Measurements from ENCODE around the gene UTP20. TPM values are rescaled to one million over a fixed set of nuclear protein-coding genes. Genes with fewer than 3 reads are reported as not detected.

UTP20 gene
- total RNA-seq = 10 to 100 TPM; 12.1 to 21.5 (median 14.6) TPM
- 1 to 10 TPM; 1.5 to 2.4 (median 1.7) TPM for polyA plus RNA-seq
- long read RNA-seq, donor 1, partial matches to known transcripts = 23 of 23 reads
- long read RNA-seq, donor 1, other reads (novel, unspliced or antisense) = 0 of 23 reads
- long read RNA-seq, donor 2, partial matches to known transcripts = 15 of 15 reads
- long read RNA-seq, donor 2, other reads (novel, unspliced or antisense) = 0 of 15 reads

GRCh38 chr12:101280006-101280505 is at the start of gene UTP20:
Gene UTP20 (plus strand): TSS chr12:101280105. CDS start chr12:101280283, 178 bp downstream.
- Histone ChIP-seq H3K27ac (peak within 1 kb of the TSS in 6 of 8 donors; percentile 45 to 67 (median 58)), H3K4me3 (peak within 1 kb of the TSS; percentile 91 to 100 (median 100)), H3K9me3 (no peaks in the 10 kb centered on the region), H3K4me1 (peaks cover 4 to 23% (median 15%) of the 10 kb centered on the region in 6 donors), H3K27me3 (replicated peaks in 1 of 7) (peaks cover 0 to 20% (median 0%) of the 10 kb centered on the region in 7 donors), H3K36me3 (peaks cover 0 to 36% (median 10%) of the 10 kb centered on the region in 6 donors)
- intact Hi-C loops (cut with DNase I; ENCODE audit: low total_unique reads) = no loop called here
- WGBS, 5 donors = 0% methylated on average over 23 to 34 of the region's 34 CpGs
- DNase-seq = peak; percentile 97
- TF ChIP-seq POLR2AphosphoS5 (IDR thresholded peaks at IDR 0.05) (peak; percentile 79 to 84 (median 84)), POLR2A (IDR thresholded peaks at IDR 0.05) (no peak)

- Histone ChIP-seq H3K27me3 (replicated peaks in 1 of 7) (peaks cover 0 to 27% (median 0%) of the 10 kb centered on the region in 7 donors), H3K4me3 (no peak overlapping the region), H3K9me3 (no peaks in the 10 kb centered on the region), H3K27ac (peak overlapping the region in 4 of 8 donors; percentile 5 to 40 (median 21)), H3K4me1 (peaks cover 0 to 4% (median 0%) of the 10 kb centered on the region in 6 donors), H3K36me3 (no peaks in the 10 kb centered on the region)
- TF ChIP-seq POLR2A (IDR thresholded peaks at IDR 0.05) (no peak), POLR2AphosphoS5 (IDR thresholded peaks at IDR 0.05) (no peak), CTCF (IDR thresholded peaks at IDR 0.05 in 8 of 11, conservative IDR thresholded peaks at IDR 0.05 in 3 of 11) (no peak)
- 44 to 67% (median 60%) methylated on average over 5 of the region's 5 CpGs for WGBS, 5 donors
- intact Hi-C loops (cut with DNase I; ENCODE audit: low total_unique reads) = no loop called here
- DNase-seq = peak; percentile 71
Observed at GRCh38 chr12:101230547-101230946, 49.4 kb upstream of the UTP20 start.

- H3K9me3 ChIP-seq = no peaks in the 10 kb centered on the region
- no peak overlapping the region for H3K4me3 ChIP-seq
- no peak overlapping the region for H3K27ac ChIP-seq
- no peak for DNase-seq
- intact Hi-C loops (cut with DNase I; ENCODE audit: low total_unique reads) = no loop called here
- peaks cover 0 to 4% (median 0%) of the 10 kb centered on the region in 6 donors for H3K4me1 ChIP-seq
- peaks cover 0 to 21% (median 0%) of the 10 kb centered on the region in 7 donors for H3K27me3 ChIP-seq (replicated peaks in 1 of 7)
- TF ChIP-seq CTCF (IDR thresholded peaks at IDR 0.05 in 8 of 11, conservative IDR thresholded peaks at IDR 0.05 in 3 of 11) (no peak), POLR2A (IDR thresholded peaks at IDR 0.05) (no peak), POLR2AphosphoS5 (IDR thresholded peaks at IDR 0.05) (no peak)
- no peaks in the 10 kb centered on the region for H3K36me3 ChIP-seq
- WGBS, 5 donors = 44 to 55% (median 48%) methylated on average over 4 of the region's 4 CpGs
Observed at GRCh38 chr12:101231636-101232035, 48.3 kb upstream of the UTP20 start.

- intact Hi-C loops (cut with DNase I; ENCODE audit: low total_unique reads) = no loop called here
- Histone ChIP-seq H3K27ac (no peak overlapping the region), H3K9me3 (peaks cover 0 to 11% (median 4%) of the 10 kb centered on the region in 8 donors), H3K36me3 (no peaks in the 10 kb centered on the region), H3K4me3 (no peak overlapping the region), H3K4me1 (no peaks in the 10 kb centered on the region), H3K27me3 (replicated peaks in 1 of 7) (peaks cover 0 to 36% (median 4%) of the 10 kb centered on the region in 7 donors)
- DNase-seq = no peak
- no peak for TF ChIP-seq CTCF (IDR thresholded peaks at IDR 0.05 in 8 of 11, conservative IDR thresholded peaks at IDR 0.05 in 3 of 11)
- TF ChIP-seq POLR2A (IDR thresholded peaks at IDR 0.05) = no peak
- TF ChIP-seq POLR2AphosphoS5 (IDR thresholded peaks at IDR 0.05) = no peak
- WGBS, 5 donors = 77 to 89% (median 80%) methylated on average over 2 of the region's 2 CpGs
Observed at GRCh38 chr12:101235686-101236085, 44.2 kb upstream of the UTP20 start.
